NOMO-1 treated with dmso at 0.1 percent for 144 hours (cell line): ENCODE data around the gene GRHPR.
"Not testable (repeated sequence)": the region's sequence is repeated elsewhere in the genome, so short reads cannot be mapped to it uniquely, and the experiment has no call there.

ENCODE experiments used
- DNase-seq: peaks from one replicate; lab custom pipeline; 2025; ENCODE audit not compliant: unreplicated experiment; lab: John Stamatoyannopoulos, UW

Gene GRHPR

DNA sequence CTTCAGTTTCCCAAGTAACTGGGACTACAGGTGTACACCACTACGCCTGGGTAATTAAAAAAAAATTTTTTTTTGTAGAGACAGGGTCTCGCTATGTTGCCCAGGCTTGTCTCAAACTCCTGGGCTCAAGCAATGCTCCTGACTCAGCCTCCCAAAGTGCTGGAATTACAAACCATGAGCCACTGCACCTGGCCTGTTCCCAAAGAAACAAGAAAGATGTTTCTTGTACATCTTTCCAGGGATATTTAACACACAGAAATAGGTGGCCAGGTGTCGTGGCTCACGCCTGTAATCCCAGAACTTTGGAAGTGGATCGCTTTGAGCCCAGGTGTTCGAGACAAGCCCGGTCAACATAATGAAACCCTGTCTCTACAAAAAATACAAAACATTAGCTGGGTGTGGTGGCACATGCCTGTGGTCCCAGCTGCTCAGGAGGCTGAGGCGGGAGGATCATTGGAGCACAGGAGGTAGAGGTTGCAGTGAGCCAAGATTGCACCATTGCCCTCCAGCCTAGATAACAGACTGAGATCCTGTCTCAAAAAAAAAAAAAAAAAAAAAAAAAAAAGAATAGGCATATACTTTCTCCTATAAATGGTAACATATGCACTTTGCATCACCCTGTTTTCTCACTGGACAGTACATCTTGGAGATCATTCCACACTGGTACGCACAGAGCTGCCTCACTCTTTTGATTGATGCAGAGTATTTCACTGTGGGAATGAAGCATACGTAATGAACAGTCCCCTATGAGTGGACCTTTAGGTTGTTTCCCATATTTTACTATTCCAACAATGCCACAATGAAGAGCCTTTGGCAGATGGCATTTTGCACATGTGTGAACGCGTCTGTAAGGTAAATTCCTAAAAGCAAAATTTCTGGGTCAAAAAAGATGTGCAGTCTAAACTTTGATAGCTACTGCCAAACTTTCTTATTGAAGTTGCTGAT lies 2.0 kb upstream of the GRHPR start:
- DNase-seq: no peak

DNA sequence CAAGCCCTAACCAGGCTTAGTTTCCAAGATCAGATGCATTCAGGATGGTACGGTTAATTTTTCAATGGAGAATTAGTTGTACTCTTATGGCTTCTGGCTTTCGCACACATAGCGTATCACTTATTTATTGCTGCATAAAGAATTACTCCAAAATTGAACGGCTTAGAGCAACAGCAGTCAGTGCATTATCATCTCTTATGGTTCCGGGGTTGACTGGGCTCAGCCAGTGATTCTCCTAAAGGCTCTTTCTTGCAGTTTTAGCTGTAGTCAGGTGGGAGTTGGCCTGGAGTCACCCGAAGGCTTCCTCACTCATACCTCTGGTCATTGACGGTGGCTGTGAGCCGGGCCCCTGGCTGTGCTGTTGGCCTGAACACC lies 595 bp upstream of the GRHPR start:
- DNase-seq: no peak

DNA sequence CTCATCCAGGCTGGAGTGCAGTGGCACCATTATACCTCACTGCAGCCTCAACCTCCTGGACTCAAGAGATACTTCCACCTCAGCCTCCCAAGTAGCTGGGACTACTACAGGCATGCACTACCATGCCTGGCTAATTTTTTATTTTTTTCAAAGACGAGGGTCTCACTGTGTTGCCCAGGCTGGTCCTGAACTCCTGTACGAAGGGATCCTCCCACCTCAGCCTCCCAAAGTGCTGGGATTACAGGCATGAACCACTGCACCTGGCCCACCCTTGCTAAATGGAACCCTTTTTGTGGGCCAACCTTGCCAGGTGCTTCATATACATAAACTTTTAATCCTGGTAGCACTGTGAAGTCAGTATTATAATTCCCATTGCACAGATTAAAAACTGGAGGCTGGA lies 1.0 kb downstream of the GRHPR start:
- DNase-seq: no peak

DNA sequence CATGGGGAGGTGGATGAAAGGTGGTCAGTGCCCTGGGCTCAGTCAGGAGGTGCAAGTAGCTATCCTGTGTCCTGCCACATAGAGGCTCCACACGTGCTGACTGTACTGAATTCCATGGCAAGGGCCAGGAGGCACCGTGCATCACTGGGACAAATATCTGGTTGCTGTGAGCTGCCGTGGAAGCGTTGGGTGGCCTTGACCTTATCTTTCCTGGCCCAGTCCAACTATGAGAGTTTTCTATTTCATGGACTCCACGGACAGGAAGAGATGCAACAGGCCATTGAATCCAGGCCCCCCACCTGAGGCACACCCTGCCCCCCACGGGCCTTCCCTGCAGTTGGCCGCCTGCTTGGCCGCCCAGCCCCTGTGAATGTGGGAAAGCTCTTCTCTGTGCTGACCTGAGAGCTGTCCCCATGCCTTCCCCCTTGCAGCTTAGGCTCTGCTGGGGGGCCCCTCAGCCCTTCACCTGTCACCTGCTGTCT lies 1.7 kb downstream of the GRHPR start:
- DNase-seq: no peak

DNA sequence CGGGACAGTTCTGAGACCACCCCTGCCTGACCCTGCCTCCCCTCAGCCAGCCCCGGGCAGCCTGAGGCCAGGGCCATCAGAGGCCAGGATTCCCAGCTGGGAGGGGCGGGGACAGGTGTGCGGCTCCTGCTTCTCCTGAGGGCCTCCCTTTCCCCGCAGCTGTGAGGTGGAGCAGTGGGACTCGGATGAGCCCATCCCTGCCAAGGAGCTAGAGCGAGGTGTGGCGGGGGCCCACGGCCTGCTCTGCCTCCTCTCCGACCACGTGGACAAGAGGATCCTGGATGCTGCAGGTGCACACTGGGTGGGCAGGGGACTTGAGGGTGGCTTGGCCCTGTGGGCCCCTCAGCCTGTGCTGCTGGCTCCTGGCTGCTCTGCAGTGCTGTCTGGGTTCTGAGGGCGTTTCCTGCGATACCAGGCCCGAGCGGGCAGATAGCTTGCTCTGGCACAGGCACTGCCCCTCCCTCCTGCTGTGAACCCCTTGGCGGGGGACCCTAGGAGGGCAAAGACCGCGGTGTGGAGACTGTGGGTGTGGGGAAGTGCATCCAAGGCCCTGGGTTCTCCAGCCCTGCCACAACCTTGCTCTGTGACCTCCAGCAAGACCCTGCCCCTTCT lies 2.3 kb downstream of the GRHPR start:
- DNase-seq: no peak

DNA sequence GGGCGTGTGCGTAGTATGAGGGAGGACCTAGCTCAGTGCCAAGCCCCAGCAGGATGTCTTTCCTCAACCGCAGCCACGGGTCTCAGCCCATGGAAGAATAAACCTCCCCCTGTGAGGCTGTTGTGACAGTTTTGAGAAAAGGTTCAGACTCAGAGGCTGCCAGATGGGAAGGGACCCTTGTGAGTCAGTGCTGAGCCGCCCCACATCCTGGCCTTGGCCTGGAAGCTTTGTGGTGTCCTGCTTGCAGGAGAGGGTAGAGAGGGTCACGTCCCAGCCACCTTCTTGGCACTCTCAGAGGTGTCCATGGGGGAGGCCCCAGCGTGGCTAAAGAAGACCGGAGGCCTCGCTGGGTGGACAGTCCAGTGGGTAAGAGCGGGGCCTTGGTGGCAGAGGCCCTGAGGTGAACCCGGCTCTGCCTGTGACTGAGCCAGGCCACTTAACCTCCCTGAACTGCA lies 2.8 kb downstream of the GRHPR start:
- DNase-seq: no peak

DNA sequence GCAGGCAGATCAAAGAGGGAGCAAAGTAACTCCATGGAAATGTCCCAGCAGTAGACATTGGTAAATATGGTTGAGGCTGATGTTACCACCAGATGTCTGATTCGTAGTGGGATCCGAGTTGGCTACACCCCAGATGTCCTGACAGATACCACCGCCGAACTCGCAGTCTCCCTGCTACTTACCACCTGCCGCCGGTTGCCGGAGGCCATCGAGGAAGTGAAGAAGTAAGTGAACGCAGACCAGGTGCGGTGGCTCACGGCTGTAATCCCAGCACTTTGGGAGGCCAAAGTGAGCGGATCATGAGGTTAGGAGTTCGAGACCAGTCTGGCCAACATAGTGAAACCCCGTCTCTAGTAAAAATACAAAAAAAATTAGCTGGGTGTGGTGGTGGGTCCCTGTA lies 3.9 kb downstream of the GRHPR start:
- DNase-seq: not testable (repeated sequence)

DNA sequence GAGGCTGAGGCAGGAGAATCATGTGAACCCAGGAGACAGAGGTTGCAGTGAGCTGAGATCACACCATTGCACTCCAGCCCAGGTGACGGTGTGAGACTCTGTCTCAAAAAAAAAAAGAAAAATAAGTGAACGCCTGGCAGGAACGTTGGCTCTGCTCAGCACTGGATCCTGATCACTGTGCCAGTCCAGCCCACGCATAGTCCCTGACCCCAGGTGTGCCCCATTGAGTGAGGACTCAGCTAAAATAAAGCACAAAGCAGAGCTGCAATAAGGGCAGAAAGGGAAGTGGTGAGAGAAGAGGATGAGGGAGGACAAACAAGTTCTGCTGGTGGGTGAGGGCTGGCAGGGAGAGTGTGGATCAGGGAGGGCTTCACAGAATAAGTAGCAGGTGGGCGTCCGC lies 4.3 kb downstream of the GRHPR start:
- DNase-seq: no peak

DNA sequence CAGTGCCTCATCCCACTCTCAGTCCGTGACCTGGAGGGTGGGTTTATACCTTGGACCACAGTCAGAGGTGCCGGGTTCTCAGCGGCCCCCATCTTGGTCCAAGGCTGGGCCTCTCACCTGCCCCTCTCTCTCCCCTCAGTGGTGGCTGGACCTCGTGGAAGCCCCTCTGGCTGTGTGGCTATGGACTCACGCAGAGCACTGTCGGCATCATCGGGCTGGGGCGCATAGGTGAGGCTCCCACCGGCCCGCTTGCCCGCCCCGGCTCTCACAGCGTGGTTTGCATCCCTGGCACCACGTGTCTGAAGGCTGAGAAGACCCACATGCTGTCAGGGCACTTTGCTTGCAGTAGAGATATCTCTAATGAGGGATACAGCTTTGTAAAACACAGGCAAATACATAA lies 5.8 kb downstream of the GRHPR start:
- DNase-seq: no peak

DNA sequence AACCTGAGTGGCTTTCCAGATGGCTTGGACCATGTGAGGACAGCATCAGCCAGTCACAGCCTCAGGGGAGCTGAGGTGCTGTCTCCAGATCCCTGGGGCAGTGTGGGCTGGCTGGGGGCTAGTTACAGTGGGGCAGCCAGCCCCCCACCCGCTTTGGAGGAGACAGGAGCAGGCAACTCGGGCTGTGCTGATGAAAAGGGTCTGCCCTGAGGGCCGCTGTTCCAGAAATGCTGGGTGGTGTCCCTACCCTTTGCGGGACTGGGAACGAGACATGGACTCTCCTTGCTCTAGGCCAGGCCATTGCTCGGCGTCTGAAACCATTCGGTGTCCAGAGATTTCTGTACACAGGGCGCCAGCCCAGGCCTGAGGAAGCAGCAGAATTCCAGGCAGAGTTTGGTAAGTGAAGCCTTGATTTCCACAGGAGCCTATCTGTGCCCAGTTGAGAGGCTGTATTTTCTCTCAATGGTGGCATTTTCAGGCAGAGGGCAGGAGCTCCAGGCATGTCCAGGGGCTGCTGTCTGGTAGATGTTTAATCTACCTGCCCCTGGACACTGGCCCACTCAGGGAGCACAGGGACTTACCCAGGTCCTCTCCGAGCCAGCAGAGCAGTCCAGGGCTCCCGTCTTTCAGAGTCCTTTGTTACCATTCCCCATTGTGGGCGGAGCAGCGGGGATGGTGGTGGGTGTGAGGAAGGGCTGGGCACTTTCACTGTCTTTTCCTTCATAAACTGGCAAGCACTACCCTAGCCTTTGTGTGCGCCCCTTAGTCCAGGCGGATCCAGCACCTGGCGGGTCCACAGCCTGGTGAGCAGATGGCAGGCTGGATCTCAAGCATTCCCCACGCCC lies 7.2 kb downstream of the GRHPR start:
- DNase-seq: no peak

DNA sequence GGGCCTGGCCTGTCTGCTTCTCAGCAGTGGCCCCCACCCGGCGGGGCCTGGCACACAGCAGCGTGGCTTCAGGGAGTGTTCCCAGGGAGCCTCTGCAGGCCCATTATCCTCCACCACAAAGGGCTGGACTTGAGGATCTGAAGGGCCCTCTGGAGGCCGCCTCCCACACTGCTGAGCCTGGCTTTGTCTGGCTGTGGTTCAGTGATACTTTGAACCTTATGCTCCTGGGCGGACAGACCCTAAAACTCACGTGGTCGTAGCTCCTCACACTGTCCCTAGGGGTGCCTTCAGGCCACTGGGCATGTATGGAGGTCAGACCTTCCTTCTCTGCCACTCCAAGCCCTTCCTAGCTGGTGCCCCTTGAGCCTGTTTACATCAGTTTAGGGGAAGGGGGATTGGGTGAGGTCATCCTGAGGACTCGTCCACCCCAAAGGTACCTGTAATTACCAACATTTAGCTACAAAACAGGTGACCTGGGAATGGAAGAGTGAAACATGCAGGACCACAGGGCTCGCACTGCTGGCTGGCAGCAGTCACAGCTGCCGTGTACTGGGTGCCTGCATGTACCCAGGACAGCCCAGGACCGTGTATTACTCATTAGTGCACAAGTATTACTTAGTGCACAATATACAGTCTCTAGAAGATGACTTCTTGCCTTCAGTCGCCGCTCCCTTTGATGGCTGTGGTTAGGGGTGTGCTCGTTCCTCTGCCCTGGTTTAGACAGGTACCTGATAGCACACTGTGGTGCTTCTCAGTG lies 8.5 kb downstream of the GRHPR start:
- no peak for DNase-seq

DNA sequence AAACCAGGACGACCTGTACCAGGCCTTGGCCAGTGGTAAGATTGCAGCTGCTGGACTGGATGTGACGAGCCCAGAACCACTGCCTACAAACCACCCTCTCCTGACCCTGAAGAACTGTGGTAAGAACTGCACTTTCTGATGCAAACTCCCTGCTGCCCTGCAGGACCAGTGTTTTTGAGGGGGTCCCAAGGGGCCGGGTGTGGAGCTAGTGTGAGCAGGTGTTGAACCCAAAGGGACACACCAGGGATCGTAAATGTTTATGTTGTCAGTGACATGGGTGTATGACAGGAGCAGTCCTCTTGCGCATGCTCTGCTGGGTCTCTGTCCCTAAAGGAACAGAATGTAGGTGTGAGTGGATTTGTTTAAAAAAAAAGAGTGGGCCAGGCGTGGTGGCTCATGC lies 9.5 kb downstream of the GRHPR start:
- no peak for DNase-seq

DNA sequence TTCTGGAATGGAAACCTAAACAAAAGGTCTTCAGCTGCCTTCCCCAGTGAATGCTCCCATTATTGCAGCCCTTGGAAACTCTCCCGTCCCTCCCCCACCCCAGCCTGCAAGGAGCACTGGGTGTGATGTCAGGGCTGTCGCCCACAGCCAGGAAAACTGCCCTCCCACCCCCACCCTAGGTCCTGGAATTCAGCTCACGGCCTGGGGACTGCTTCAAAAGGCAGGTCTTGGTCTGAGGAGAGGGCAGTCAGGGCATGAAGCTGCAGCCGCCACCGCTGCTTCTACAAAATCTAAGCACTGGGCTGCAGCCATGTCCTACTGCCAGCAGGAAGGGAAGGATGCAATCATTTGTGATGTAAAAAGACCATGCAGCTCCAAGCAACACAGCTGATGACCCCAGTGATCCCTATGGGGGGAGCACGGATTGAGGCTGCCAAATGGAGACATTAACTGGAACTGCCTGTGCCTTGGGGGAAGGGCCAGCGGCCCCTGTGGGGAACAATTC lies 11.4 kb downstream of the GRHPR start:
- DNase-seq: no peak

DNA sequence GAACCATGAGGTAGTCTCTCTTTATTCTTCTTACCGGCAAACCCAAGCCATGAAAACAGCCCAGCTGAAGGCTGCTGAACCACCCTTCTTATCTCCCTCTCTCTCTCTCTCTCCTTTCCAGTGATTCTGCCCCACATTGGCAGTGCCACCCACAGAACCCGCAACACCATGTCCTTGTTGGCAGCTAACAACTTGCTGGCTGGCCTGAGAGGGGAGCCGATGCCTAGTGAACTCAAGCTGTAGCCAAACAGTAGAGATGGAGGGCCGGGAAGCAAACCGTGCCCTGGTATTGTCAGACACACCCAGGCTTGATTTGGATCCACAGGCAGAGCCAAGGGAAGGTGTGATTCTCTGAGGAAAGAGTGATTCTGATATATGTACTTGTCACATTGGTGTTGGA lies 14.0 kb downstream of the GRHPR start:
- no peak for DNase-seq

DNA sequence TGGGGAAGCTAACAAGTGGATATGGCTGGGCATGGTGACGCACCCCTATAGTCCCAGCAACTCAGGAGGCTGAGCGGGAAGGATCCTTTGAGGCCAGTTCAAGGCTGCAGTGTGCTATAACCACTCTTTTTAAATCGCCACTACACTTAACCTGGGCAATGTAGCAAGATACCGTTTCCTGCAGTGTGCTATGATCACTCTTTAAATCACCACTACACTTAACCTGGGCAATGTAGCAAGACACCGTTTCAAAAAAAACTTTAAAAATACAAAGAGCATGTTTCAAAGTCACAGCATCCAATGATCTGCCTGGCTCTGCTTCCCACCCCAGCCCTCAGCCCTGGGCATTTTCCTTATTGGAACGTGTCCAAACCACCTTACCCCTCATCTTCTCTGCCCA lies 14.5 kb downstream of the GRHPR start:
- DNase-seq: no peak

DNA sequence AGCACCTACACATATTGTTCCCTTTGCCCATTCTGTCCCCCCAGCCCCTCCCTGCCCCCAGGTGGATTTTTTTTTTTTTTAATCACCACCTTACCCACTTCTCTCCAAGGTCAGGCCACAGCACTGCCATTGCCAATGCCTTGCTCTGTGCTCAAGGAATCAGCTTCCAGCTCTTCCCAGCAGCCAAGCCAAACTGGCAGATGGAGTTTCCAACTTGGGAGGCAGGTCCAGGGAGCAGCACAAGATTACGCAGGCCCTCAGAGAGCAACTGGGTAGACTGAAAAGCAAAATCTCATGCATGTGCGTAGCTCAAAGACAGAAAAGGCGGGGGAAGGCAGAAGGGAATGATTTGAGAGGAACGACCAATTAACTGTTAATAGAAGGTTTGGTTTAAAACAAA lies 15.1 kb downstream of the GRHPR start:
- no peak for DNase-seq

DNA sequence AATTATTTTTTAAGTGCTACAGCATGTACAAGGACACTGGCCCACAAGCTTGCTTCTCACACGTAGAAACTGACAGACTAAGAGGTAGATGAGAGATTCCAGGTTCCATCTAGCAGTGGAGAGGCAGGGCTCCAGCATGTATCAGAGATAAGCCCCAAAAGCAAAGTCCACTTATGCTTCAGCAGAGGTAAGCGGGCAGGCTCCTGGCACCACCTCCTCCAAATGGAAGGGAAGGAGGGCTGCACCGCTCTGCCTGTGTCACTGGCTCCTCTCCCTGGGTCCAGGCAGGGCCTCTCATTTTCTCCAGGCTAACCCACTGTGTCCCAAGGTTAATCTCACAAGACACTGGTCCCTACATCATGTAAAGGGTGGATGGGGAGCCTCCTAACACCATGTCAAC lies 15.9 kb downstream of the GRHPR start:
- no peak for DNase-seq

DNA sequence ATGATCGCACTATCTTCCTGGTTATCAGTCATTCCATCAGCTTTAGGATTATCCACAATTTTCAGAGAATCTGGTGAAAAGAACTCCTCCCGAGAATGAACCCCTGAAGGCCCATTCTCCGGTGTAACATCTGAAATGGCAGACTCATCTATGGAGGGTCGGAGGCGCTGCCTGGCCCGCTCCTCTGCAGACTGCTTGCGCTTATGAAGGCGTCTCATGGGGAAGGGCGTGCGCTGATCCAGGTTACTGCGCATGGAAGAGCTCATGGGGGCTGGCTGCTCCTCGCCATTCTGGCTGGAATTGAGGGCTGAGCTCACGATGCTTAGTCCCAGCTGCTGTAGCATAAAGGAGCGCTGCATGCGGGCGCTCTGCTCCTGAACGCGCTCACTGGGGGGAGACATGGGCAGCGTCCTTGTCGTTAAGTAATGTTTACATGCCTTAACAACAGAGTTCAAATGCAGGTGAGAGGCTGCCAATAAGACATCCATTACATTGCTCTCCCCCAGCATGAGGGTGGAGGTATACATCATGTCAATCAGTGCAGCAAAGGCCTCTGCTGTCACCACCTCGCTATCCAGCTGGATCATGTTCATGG lies 19.4 kb downstream of the GRHPR start:
- DNase-seq: no peak

DNA sequence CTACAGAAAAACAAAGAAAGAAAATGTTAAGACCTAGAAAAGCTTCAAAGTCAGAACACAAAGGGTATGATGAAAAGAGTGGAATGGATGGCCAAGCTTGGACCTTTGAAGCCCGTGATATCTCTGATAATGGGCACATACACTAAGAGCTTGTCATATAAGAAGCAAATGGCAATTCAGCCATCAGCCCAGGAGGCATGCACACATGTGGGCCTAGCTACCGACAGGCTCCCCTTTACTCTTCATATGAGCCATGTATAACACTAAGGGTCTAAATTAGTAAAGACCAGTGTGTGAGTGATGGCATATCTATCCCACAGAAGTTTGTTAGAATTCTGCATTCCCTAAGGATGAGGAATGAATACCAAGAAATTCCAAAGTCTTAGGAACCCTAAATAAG lies 20.1 kb downstream of the GRHPR start:
- no peak for DNase-seq

DNA sequence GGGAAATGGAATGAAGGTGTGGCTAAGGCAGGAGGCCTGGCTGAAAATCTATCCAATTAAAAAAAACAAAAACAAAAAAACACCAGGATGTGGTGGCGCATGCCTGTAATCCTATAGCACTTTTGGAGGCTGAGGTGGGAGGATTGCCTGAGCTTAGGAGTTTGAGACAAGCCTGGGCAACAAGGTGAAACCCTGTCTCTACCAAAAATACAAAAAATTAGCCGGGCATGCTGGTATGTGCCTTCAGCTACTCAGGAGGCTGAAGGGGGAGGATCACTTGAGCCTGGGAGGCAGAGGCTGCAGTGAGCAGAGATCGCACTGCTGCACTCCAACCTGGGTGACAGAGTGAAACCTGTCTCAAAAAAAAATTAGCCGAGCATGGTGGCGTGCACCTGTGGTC lies 21.1 kb downstream of the GRHPR start:
- DNase-seq: no peak
